ENCODE results near the gene UST.
"Not testable (repeated sequence)": the region's sequence is repeated elsewhere in the genome, so short reads cannot be mapped to it uniquely, and the experiment has no call there.

Gene UST

GRCh38 chr6:149079911-149080491 lies 333.2 kb downstream of the UST start:
- DNase-seq = peak in 14 of 56 donors; percentile 3 to 50 (median 12)

DNA sequence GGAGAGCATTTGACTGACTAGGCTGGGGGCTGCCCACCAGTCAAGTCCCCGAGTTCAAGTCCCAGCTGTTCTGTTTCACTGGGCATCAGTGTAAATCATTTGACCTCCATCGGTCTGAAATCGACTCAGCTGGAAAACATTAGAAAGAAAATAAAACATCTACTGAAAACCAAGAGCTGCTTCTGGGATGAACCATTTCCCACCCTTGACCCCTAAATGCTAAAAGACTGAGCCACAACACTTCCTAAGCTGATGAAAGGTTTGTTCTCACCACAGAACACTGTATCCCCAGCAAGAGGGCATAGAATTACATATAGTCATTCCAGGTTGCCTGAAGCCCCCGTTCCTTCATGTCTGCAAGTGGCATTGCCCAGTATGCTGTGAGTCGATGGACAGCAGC lies 333.7 kb downstream of the UST start:
- DNase-seq = no peak

GRCh38 chr6:149081281-149081680 lies 334.5 kb downstream of the UST start:
- DNase-seq = no peak

GRCh38 chr6:149082320-149082719 lies 335.5 kb downstream of the UST start:
- peak in 47 of 56 donors; percentile 5 to 91 (median 52) for DNase-seq

DNA sequence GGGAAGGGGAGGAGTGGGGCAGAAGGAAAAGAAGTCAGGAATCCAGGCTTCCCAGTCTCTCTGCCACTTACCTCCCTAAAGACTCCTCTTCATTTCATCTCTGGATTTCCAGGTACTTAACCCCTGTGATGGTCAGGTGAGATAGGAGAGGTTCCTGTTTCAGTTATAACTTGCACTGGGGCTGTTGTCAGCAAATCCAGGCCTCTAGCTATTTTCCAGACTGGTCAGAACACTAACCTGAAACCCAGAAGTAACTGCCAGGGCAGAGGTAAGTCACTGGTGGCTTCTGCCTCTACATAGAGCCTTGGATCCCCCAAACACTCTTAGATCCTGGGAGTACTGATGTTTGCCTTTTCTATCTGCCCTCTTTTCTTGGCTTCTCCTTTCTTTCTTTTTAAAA lies 337.2 kb downstream of the UST start:
- DNase-seq = no peak

GRCh38 chr6:149084808-149085556 lies 338.2 kb downstream of the UST start:
- DNase-seq = no peak

GRCh38 chr6:149085557-149085938 lies 338.7 kb downstream of the UST start:
- DNase-seq = no peak

DNA sequence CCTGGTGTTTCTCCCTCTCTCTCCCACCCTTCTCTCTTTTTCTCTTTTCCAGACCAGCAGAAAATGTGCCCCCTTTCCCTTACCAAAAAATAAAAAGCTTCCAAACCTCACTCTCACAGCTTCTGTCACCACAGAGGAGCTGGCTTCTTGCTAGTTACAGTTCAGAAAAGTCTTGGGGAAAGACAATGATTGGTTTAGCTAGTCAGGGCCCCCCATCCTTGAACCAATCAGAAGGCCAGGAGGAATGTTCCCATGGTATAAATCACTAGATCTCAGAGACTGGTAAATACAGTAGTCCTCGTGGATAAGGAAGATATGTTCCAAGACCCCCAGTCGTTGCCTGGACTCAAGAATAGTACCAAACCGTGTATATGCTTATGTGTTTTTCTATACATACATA lies 339.5 kb downstream of the UST start:
- DNase-seq = no peak

DNA sequence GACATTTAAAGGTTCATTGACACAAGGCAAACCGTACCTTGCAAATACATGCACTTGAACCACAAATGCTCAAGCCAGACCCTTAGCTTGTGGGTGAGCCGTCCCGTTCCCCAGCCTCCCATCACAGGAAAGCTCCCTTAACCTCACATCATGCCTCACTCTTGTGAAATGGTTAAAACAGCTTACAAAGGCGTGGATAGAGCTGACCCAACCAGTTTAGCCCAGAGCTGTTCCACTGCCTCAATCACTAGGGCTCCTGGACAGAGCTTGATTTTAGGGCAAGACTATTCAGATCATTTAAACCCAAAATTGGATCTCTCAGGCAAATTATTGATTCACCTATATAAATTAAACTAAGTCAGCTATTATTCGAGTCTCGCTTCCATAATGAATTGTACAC lies 341.1 kb downstream of the UST start:
- no peak for DNase-seq

DNA sequence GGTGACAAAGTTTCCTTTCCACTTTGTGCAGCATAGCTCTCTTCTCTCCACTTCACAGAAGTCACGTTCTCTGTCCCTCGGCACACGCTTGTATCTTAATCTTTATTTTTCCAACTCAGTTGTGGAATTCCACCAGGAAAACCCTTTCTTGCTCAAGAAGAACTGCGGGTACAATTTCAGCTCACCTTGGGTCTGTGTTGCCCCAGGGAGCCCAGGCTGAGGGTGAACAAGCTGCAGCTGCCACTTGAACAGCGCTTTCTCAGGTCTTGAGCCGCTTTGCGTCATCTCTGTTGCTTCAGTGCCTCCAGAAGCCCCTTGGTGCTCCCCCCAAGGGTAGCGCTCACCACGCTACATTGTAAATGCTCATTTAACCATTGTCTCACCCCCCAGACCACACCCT lies 341.5 kb downstream of the UST start:
- no peak for DNase-seq

DNA sequence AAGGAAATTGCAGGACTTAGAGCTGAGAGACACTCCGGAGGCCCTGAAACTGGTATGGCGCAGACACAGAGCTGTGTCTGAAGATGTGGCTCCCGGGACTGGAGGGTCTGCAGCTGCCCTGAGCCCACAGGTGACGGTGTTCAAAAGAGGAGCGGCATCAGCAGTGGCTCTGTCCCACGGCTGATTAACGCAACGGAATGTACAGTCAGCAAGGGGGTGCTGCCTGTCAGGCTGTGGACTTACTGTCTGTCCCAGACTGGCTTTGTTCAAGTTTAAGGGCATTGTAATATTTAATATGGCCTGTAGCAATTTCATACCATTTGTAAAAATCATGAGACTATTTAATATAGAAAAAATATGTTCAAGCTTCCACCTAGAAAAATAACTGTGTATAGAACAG lies 342.7 kb downstream of the UST start:
- DNase-seq = no peak

DNA sequence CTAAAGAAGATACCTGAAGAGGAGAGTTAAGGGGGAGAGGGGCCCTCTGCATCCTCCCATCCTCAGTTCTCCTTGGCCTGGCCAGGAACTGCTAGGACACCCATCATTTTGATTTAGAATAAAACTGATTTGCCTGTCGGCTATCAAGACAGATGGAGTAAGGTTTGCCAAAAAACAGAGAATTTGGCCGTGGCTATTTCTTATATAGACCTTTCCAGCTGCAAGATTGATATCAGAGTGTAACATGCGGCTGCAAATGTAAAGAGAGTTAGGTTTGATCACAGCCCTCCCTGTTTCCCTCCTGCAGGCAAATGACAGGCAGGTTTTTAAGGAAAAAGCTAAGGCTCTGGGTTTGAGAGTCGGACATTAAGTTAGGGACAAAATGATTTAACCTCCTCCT lies 344.1 kb downstream of the UST start:
- DNase-seq = no peak

DNA sequence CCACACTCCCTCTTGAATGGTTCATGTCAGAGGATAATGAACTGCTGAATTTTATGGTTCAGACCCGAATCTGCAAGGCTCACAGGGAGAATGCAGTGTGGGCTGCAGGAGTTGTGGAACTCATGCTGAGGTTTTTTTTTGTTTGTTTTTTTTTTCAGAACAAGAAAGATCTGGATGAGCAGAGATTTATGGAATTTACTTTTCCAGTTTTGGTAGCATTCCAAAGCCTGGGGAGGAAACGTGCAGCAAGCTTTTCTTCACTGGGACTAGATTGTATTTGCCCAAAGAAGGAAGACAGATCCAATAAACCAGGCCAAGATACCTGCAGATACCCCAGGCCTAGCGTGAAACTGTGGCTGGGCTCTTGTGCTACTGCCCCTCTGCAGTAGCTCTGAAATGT lies 346.8 kb downstream of the UST start:
- no peak for DNase-seq

GRCh38 chr6:149094156-149094555 lies 347.3 kb downstream of the UST start:
- DNase-seq = no peak

DNA sequence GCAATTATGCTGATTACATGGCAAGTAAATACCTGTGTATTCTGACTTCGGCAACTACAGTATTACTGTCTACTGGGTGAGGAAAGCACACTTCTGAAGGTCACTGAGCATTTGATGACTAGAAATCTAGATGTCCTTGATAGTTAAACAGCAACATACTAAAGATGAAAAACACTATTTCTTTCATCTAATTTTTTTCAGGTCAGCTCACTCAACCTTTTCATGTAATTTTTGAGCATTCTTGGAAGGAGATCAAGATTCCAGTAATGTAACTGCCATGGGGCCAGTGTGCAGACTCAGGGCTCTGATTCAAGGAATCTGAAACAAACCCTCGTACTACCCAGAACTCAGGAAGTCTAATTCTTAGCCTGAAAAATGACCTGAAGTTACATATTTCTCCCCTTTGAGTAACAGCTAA lies 348.1 kb downstream of the UST start:
- no peak for DNase-seq

GRCh38 chr6:149095842-149096241 lies 349.0 kb downstream of the UST start:
- DNase-seq = no peak

GRCh38 chr6:149097794-149098193 lies 351.0 kb downstream of the UST start:
- DNase-seq = no peak

- DNase-seq = no peak
Measured at GRCh38 chr6:149098700-149099276, 352.0 kb downstream of the UST start.

GRCh38 chr6:149102324-149102723 lies 355.5 kb downstream of the UST start:
- DNase-seq = no peak

DNA sequence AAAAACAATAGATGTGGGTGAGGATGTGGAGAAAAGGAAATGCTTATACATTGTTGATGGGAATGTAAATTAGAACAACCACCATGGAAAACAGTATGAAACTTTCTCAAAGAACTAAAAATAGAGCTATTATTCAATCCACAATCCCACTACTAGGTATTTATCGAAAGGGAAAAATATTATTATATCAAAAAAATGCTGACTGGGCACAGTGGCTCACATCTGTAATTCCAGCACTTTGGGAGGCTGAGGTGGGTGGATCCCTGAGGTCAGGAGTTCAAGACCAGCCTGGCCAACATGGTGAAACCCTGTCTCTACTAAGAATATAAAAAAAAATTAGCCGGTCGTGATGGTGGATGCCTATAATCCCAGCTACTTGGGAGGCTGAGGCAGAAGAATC lies 357.1 kb downstream of the UST start:
- not testable (repeated sequence) for DNase-seq

- DNase-seq = no peak
Measured at GRCh38 chr6:149107520-149107919, 360.7 kb downstream of the UST start.

- peak in 11 of 56 donors; percentile 2 to 46 (median 26) for DNase-seq
Measured at GRCh38 chr6:149108038-149108748, 361.4 kb downstream of the UST start.

Measured in nucleus accumbens (tissue), 56 donors.